SH-SY5Y (cell line): ENCODE results near the gene HSPB8.

Source experiments
- GATA2 ChIP-seq: IDR thresholded peaks from 2 replicates; pipeline ENCODE4 v1.6.1; 2011; ENCODE audit warnings: mild to moderate bottlenecking, low read depth, low read length
- GATA3 ChIP-seq: IDR thresholded peaks from 2 replicates; pipeline ENCODE4 v1.6.1; 2011; ENCODE audit warnings: low read depth, mild to moderate bottlenecking, low read length, moderate library complexity

GRCh38 chr12:119181944-119182343 lies 3.2 kb downstream of the HSPB8 start:
- TF ChIP-seq GATA2 (no peak), GATA3 (no peak)
